ENCODE results near the gene TMEM236. TPM values are rescaled to one million over a fixed set of nuclear protein-coding genes. Genes with fewer than 3 reads are reported as not detected.

TMEM236 gene
- total RNA-seq, 1 donor from 2014 or later = 0.07 TPM

DNA sequence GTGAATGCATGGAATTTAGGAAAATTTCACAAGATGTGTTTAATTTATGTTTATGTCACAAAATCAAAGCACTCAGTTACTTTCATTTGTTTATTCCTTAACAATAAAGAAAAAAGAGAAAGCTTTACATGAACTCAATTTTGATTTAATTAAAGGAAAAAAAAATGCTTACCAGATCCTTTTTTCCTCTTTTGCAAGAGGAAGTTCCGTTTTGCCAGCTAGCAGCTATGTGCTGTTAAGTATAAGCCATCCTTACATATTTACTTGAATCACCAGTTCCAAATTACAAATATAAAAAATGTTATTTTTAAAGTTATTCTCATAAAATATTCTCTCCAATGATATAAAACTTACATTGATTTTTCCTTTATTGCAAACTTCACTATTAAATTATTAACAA is 69.9 kb downstream of the TMEM236 start:
- Mint-ChIP-seq H3K4me1 (ENCODE audit: low read depth) (no peaks in the 10 kb centered on the region), H3K4me3 (ENCODE audit: low read depth) (no peak overlapping the region), H3K36me3 (ENCODE audit: low read depth) (no peaks in the 10 kb centered on the region), H3K9me3 (no peaks in the 10 kb centered on the region), H3K27ac (no peak overlapping the region), H3K27me3 (ENCODE audit: low read depth) (no peaks in the 10 kb centered on the region)
- intact Hi-C loops (cut with micrococcal nuclease) = no loop called here
- DNase-seq (ENCODE audit: low spot score) = no peak

DNA sequence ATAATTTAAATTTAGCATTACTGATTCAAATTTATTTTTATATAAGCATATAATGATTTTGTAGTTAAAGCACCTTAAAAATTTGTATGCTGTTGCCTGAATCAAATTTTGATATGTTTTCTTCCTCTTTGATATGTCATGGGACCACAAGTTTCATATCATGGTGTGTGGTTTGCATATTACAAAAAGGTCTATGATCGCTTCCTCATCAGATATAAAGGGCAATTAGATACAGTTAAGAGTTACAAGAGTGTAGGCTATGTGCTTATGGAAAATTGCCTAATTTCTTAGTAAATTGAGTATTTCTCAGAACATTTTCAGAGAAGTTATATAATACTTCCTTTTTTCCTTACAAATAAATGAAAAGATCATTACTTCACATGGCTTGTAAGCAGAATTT is 79.3 kb downstream of the TMEM236 start:
- DNase-seq (ENCODE audit: low spot score) = no peak
- H3K36me3 Mint-ChIP-seq (ENCODE audit: low read depth) = no peaks in the 10 kb centered on the region
- intact Hi-C loops (cut with micrococcal nuclease) = no loop called here
- no peaks in the 10 kb centered on the region for H3K9me3 Mint-ChIP-seq
- H3K4me1 Mint-ChIP-seq (ENCODE audit: low read depth) = no peaks in the 10 kb centered on the region
- H3K27ac Mint-ChIP-seq = no peak overlapping the region
- no peaks in the 10 kb centered on the region for H3K27me3 Mint-ChIP-seq (ENCODE audit: low read depth)
- no peak overlapping the region for H3K4me3 Mint-ChIP-seq (ENCODE audit: low read depth)

DNA sequence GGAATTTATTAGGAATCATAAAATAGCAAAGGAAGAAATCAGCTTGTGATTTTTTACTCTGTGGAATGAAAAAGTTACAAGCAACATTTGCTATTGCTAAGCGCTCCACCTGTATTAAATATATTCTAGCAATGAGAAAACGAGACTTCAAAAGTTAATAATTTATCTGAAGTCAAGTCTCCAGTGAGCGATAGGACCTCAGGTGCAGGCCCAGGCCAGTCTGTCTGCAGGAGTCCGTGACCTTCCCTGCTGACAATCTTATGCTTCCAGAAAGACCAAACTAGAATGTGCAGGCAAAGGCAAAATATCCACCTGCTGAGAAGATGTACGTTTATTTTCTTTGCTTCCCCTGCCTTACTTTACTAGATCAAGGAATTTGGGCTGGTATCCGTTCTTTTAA is 79.9 kb downstream of the TMEM236 start:
- intact Hi-C loops (cut with micrococcal nuclease) = no loop called here
- H3K9me3 Mint-ChIP-seq = no peaks in the 10 kb centered on the region

DNA sequence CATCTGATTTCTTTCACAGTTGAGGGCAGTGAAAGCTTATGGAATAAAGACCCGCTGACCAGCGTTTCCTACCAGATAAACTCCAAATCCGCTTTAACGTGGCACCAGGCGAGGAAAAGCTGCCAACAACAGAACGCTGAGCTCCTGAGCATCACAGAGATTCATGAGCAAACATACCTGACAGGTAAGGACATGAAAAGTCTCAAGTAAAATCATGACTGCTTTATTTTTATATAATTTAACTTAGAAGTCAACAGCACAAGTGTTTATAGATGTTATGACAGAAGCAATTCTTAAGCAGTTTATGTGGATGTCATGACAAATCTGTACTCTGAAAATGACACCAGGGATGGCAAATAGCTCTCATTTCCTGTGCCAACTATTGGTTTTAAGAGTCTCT is 81.7 kb downstream of the TMEM236 start:
- intact Hi-C loops (cut with micrococcal nuclease) = no loop called here
- no peak for DNase-seq (ENCODE audit: low spot score)

More for the DNA sequence above, 79.9 kb downstream of the TMEM236 start:
- Mint-ChIP-seq H3K27ac (no peak overlapping the region), H3K36me3 (ENCODE audit: low read depth) (no peaks in the 10 kb centered on the region), H3K27me3 (ENCODE audit: low read depth) (no peaks in the 10 kb centered on the region), H3K4me3 (ENCODE audit: low read depth) (no peak overlapping the region), H3K4me1 (ENCODE audit: low read depth) (no peaks in the 10 kb centered on the region)
- DNase-seq (ENCODE audit: low spot score) = no peak

DNA sequence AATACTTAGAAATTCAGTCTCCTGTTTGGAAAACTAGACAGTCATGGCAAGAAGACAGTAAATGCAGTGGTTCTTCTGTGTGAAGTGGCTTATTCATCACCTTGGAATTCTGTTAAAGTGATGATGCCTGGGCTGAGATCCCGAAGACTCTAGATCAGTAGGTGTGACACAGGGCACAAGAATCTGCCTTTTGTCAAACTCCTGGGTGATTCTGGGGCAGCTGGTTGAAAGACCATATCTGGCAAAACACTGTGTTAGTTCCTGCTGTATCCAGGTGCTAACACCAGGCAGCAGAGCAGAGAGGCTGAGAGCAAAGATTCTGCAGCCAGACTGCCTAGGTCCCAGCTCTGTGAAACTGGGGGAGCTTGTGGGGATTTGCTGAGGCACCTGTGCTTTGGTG is 83.7 kb downstream of the TMEM236 start:
- H3K4me3 Mint-ChIP-seq (ENCODE audit: low read depth) = no peak overlapping the region
- peaks cover 1% of the 10 kb centered on the region for H3K27me3 Mint-ChIP-seq (ENCODE audit: low read depth)
- H3K4me1 Mint-ChIP-seq (ENCODE audit: low read depth) = no peaks in the 10 kb centered on the region
- intact Hi-C loops (cut with micrococcal nuclease) = no loop called here
- H3K9me3 Mint-ChIP-seq = no peaks in the 10 kb centered on the region
- H3K36me3 Mint-ChIP-seq (ENCODE audit: low read depth) = no peaks in the 10 kb centered on the region
- no peak overlapping the region for H3K27ac Mint-ChIP-seq
- no peak for DNase-seq (ENCODE audit: low spot score)

More for the DNA sequence above, 81.7 kb downstream of the TMEM236 start:
- H3K4me1 Mint-ChIP-seq (ENCODE audit: low read depth) = no peaks in the 10 kb centered on the region
- no peak overlapping the region for H3K4me3 Mint-ChIP-seq (ENCODE audit: low read depth)
- H3K27me3 Mint-ChIP-seq (ENCODE audit: low read depth) = peaks cover 1% of the 10 kb centered on the region
- H3K36me3 Mint-ChIP-seq (ENCODE audit: low read depth) = no peaks in the 10 kb centered on the region
- H3K9me3 Mint-ChIP-seq = no peaks in the 10 kb centered on the region
- no peak overlapping the region for H3K27ac Mint-ChIP-seq

DNA sequence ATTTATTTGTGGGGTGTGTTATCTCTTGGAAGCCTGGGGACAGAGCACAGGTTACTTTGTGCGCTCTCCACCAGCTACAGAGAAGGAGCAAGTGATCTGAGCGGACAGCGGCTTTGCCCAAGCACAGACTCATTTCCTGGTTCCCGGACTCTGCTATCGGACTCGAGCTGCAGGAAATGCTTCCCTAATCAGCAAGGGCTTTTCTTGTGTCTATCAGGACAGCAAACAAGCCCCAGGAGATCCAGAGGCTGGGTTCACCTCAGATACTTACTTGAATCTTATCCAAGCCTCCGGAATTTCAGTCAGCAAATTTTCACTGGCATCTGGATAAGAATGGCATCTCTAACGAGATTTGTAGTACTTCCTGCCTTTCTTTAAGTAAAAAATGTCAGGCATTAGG is 84.9 kb downstream of the TMEM236 start:
- DNase-seq (ENCODE audit: low spot score) = no peak
- H3K27ac Mint-ChIP-seq = no peak overlapping the region
- H3K27me3 Mint-ChIP-seq (ENCODE audit: low read depth) = peaks cover 1% of the 10 kb centered on the region
- H3K4me3 Mint-ChIP-seq (ENCODE audit: low read depth) = no peak overlapping the region
- H3K4me1 Mint-ChIP-seq (ENCODE audit: low read depth) = no peaks in the 10 kb centered on the region
- no peaks in the 10 kb centered on the region for H3K36me3 Mint-ChIP-seq (ENCODE audit: low read depth)
- no peaks in the 10 kb centered on the region for H3K9me3 Mint-ChIP-seq
- intact Hi-C loops (cut with micrococcal nuclease) = no loop called here

DNA sequence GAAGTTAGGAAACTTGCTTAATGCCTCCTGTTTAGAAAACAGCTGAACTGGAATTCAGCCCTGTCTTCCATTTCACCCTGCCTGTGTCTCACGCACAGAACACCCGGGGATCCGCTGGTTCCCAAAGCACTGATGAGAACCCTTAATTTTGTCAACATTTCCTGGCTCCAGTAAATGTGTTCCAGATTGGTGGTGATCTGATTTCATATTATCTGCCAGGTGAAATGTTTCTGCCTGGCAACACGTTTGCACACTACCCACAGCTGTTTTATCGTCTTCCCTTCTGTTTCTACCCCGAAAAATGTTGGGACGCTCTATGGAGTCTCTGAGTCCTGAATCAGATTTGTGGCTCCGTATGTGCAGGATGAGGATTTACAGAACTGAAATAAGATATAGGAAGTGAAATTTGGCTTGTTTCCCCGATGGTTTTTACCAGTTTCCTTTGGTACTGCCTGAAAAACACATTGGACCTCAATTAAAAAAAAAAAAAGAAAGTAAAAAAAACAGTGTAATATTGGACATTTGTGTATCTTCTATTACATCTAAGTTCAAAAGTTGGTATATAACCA is 86.2 kb downstream of the TMEM236 start:
- Mint-ChIP-seq H3K4me3 (ENCODE audit: low read depth) (no peak overlapping the region), H3K9me3 (no peaks in the 10 kb centered on the region), H3K4me1 (ENCODE audit: low read depth) (no peaks in the 10 kb centered on the region), H3K27me3 (ENCODE audit: low read depth) (peaks cover 1% of the 10 kb centered on the region), H3K27ac (no peak overlapping the region), H3K36me3 (ENCODE audit: low read depth) (no peaks in the 10 kb centered on the region)
- intact Hi-C loops (cut with micrococcal nuclease) = no loop called here
- no peak for DNase-seq (ENCODE audit: low spot score)

DNA sequence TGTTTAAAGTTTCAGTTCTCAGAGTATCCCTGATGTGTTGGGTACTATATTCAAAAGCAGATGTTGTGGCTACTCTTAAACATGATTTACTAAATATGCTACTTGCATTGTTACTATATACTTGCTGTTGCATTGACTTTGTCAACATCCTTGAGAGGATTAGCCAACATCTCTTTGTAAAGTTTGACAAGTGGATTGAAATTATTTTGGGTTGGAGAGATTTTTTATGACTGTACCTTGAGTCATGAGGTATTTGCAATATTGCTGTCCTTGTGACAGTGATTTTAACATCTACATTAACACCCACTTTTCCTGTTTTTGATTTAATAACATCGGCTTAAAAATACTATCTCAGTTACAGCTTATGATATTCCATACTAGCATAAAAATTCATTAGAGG is 89.0 kb downstream of the TMEM236 start:
- Mint-ChIP-seq H3K36me3 (ENCODE audit: low read depth) (no peaks in the 10 kb centered on the region), H3K4me3 (ENCODE audit: low read depth) (no peak overlapping the region), H3K27ac (no peak overlapping the region), H3K9me3 (no peaks in the 10 kb centered on the region), H3K4me1 (ENCODE audit: low read depth) (no peaks in the 10 kb centered on the region), H3K27me3 (ENCODE audit: low read depth) (peaks cover 1% of the 10 kb centered on the region)
- no peak for DNase-seq (ENCODE audit: low spot score)
- intact Hi-C loops (cut with micrococcal nuclease) = no loop called here

DNA sequence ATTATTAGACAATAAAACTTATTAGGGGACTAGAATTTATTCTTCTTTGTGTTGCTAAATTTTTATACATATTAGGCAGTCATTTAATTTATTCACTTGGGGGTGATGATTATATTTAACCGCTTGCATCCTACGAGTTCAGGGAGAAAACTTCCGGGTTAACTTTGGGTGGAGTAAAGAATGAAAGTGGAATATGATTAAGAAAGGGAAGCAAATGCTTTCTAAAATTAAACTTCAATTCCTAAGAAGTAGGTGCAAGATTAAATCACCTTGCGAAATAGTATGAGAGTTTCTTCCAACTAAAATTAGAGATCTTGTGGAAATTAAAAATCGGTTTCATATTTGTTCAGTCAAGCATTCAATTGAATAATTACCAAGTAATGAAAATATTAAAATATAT is 90.6 kb downstream of the TMEM236 start:
- intact Hi-C loops (cut with micrococcal nuclease) = no loop called here
- no peaks in the 10 kb centered on the region for H3K9me3 Mint-ChIP-seq
- no peaks in the 10 kb centered on the region for H3K4me1 Mint-ChIP-seq (ENCODE audit: low read depth)
- DNase-seq (ENCODE audit: low spot score) = no peak
- H3K4me3 Mint-ChIP-seq (ENCODE audit: low read depth) = no peak overlapping the region
- H3K27ac Mint-ChIP-seq = no peak overlapping the region
- peaks cover 1% of the 10 kb centered on the region for H3K27me3 Mint-ChIP-seq (ENCODE audit: low read depth)
- H3K36me3 Mint-ChIP-seq (ENCODE audit: low read depth) = no peaks in the 10 kb centered on the region

DNA sequence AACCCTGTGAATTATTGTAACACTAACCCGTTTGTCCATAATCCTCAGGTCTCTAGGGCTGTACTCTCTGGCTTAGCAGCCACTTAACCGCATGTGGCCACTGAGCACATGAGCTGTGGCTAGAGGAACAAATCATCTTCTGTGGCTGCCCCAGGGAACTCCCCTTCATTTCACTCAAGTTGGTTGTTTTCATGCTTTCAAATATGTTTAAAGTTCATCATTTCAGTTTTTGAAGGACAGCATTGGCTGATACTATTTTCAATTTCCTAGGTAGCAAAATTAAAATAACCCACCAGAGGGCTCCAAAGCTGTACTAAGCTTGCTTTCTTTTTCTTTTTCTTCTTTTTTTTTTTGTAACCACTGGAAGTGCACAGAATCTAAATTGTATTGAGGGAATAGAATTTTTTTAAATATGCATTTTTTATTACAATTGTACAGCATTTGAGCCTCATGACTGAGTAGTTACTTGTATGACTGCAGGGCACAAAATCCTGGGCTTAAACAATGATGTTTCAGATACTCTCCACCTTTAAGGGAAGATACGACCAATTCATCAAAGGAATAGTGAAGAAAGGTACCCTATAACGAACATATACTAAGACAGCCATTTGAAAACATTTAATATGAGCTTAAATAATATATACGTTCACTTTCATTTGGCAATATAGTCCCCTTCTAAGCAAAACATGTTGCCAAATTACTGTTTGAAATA is 95.7 kb downstream of the TMEM236 start:
- no peak overlapping the region for H3K27ac Mint-ChIP-seq
- no peaks in the 10 kb centered on the region for H3K4me1 Mint-ChIP-seq (ENCODE audit: low read depth)
- H3K4me3 Mint-ChIP-seq (ENCODE audit: low read depth) = no peak overlapping the region
- intact Hi-C loops (cut with micrococcal nuclease) = no loop called here
- H3K27me3 Mint-ChIP-seq (ENCODE audit: low read depth) = peaks cover 10% of the 10 kb centered on the region
- no peaks in the 10 kb centered on the region for H3K9me3 Mint-ChIP-seq
- no peaks in the 10 kb centered on the region for H3K36me3 Mint-ChIP-seq (ENCODE audit: low read depth)
- DNase-seq (ENCODE audit: low spot score) = no peak

DNA sequence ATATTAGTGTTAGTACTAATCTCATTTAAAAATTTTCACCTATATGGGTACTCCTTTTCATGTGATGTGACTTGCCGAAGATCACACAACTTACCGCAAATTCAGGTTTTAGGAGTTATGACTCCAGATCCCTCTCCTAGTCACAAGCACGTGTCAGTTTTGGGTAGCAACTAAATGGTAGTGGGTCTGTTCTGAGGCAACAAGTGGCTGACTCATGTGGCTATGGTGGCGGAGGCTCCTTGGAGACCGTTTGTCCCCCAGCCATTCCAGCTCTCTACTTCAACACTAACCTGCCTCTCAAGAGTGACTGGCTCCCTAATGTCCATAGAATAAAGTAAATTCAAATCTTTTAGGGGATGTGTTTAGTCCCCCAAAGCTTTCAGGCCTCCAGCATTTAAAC is 96.6 kb downstream of the TMEM236 start:
- Mint-ChIP-seq H3K27me3 (ENCODE audit: low read depth) (peaks cover 10% of the 10 kb centered on the region), H3K4me1 (ENCODE audit: low read depth) (no peaks in the 10 kb centered on the region), H3K4me3 (ENCODE audit: low read depth) (no peak overlapping the region), H3K27ac (no peak overlapping the region), H3K36me3 (ENCODE audit: low read depth) (no peaks in the 10 kb centered on the region), H3K9me3 (no peaks in the 10 kb centered on the region)
- no peak for DNase-seq (ENCODE audit: low spot score)
- intact Hi-C loops (cut with micrococcal nuclease) = no loop called here

Measured in activated T-helper 2 cell treated with anti-CD3 and anti-CD28 coated beads, Interferon-gamma antibody, Interleukin-2, Interleukin-4, amounts not matched to agents 10 μg/mL and 5 μg/mL and 100 μg/mL, durations not matched to agents 14 hours and 24 hours and 36 hours (primary cell).